ENCODE measurements around the gene FAM83B.
"Not testable (repeated sequence)": the region's sequence is repeated elsewhere in the genome, so short reads cannot be mapped to it uniquely, and the experiment has no call there.

The FAM83B gene

GRCh38 chr6:54899442-54899841 is 52.9 kb downstream of the FAM83B start:
- no peak for DNase-seq (ENCODE audit: low spot score)

DNA sequence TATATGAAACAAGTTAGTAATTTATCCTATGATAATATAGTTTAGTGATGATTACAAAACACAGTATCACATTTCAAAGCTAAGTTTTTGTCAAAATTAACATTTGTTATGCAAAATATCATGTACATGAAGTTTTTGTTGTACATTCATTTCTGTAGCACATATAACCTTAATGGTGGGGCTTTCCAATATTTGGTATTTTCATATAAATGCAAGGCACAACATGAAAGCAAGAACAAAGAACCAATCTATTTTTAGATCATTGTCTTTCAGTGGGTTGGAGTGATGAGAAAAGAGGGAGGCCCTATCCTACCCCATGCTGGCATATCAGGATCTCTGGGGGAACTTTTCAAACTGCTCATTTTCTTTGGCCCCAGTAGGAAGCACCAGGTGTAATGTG is 53.4 kb downstream of the FAM83B start:
- DNase-seq (ENCODE audit: low spot score): no peak

DNA sequence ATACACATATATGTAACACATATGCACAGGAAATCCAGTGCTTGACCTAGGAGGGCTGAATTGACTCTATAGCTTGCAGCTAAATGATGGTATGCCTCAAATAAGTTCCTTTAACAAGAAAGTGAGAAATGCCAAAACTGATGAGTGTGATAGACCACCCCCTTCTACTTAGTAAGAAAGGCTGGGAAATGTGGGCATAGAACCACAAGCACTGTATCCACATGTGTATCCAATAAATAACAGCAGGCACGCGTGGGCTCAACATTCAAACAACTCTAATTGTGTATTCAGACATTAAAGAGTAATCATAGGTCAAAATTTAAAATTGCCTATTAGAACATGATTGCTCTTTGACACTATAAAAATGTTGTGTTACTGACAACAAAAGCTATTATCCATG is 54.1 kb downstream of the FAM83B start:
- DNase-seq (ENCODE audit: low spot score): no peak

- DNase-seq (ENCODE audit: low spot score): no peak
Measured at GRCh38 chr6:54903884-54904283, 57.3 kb downstream of the FAM83B start.

DNA sequence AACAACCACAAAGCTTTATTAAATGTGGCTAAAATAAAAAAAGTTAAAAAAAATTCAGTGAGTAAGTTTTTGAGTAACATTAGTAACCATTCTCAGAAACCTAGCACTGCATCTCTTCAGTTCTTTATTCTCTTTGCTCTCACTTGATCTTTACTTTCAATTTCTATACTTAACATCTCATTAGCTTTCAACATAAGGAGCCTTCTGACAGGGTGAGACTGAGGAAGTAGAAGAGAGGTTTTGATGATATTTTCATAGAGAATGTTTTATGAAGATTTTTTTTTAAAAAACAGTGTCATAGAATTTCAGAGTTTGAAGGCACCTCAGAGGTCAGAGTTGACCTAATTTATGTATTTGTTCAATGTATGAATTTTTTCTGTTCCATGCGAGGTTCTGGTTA is 60.8 kb downstream of the FAM83B start:
- no peak for DNase-seq (ENCODE audit: low spot score)

- no peak for DNase-seq (ENCODE audit: low spot score)
Measured at GRCh38 chr6:54909184-54909583, 62.6 kb downstream of the FAM83B start.

DNA sequence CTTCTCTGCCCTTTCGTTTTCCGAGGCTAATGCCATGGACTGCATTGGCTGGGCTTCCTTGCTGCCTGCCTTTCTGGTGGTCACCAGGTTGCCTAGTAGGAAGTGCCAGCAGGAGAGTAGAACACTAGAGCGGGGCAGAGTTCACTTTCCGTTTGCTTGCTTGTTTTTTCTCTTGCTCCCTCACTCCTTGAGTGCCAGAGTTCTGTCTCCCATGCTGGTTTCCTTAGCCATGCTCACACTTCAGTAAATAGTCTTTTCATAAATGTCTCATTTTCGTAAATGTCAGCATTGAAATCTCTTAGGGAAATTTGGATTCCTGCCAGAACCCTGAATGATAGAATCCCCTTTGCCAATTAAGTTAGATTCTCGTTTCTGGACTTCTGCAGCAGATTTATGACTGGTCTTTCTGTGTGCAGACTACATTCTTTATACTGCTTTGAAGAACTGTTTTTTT is 63.9 kb downstream of the FAM83B start:
- DNase-seq (ENCODE audit: low spot score): no peak

- DNase-seq (ENCODE audit: low spot score): no peak
Measured at GRCh38 chr6:54910921-54911320, 64.3 kb downstream of the FAM83B start.

DNA sequence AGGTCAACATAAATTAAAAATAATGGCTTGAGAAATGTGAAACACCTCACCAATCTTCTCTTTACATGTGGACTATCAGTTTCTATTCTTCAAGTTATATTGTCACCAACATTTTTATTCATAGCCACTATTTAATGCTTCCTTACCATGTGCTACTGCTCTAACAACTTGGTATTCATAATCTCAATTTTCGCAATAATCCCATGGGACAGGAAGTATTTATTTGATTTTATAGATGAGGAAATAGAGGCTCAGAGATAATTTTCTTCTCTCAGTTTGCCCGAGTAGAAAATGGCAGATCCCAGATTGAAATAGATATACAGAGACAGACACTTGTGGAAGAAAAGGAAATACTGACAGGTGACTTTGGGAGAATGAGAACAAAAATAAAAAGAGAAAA is 66.6 kb downstream of the FAM83B start:
- DNase-seq (ENCODE audit: low spot score): no peak

DNA sequence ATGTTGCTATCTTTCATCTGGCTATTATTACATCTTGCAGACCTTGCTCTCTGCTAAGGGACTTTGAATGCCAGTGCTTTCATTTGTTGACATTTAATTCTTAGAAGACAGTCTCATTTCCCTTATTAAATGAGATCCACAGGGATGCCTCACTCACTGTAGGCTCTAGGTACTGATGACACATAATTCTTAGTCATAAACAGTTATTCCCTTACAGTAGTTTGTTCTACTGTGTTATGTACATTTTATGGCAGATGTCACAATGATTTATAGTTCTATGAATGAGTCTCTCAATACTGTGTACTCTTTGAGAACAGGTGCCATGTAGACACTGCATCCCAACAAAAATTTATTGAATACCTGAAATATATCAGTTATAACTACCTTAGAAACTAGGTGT is 70.3 kb downstream of the FAM83B start:
- DNase-seq (ENCODE audit: low spot score): no peak

DNA sequence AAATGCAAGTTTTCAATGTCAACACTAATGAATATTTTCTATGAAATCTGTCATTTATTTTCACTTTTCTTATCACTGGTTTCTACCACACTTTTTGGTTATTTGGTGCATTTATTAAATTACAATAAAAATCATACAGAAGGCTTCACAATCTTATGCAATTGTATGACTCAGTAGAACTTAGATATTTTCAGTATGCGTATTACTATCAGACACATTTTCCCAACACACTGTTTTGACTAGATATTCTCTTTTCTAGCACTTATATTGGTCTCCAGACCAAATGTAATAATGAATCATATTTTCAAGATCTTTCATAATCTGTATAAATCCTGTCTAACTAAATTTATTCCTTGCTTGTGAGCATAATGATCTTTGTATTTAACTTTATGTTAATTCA is 74.1 kb downstream of the FAM83B start:
- no peak for DNase-seq (ENCODE audit: low spot score)

DNA sequence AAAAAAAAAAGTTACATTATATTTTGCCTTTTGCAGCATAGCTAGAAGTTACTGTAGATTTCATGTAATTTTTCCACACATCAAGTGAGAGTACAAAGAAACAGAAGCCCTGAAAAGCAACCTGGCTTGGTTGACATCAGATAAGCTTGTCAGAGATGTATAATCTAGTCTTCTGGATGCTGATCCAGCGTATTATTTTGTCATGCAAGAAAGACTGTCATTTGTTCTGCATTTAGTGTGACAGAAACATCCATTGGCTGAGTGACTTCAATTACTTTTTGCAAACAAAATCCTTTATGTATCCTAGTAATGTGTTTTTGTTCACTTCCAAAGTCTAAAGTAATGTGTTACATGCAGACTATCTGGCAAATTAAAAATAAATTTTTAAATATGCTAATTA is 75.3 kb downstream of the FAM83B start:
- no peak for DNase-seq (ENCODE audit: low spot score)

GRCh38 chr6:54929245-54929909 is 82.8 kb downstream of the FAM83B start:
- no peak for DNase-seq (ENCODE audit: low spot score)

DNA sequence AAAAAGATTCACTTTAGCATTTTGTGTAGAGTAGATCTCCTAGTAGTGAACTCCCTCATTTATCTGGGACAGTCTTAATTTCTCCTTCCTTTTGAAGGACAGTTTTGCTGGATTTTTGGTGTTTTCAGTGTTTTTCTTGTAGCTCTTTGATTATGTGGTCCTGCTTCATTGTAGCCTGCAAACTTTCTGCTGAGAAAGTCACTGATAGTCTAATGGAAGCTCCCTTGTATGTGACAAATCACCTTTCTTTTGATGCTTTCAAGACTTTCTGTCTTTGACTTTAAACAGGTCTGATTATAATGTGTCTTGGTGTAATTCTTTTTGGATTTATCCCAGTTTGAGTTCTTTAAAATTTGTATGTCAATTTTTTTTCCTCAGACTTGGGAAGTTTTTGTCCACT is 86.1 kb downstream of the FAM83B start:
- no peak for DNase-seq (ENCODE audit: low spot score)

DNA sequence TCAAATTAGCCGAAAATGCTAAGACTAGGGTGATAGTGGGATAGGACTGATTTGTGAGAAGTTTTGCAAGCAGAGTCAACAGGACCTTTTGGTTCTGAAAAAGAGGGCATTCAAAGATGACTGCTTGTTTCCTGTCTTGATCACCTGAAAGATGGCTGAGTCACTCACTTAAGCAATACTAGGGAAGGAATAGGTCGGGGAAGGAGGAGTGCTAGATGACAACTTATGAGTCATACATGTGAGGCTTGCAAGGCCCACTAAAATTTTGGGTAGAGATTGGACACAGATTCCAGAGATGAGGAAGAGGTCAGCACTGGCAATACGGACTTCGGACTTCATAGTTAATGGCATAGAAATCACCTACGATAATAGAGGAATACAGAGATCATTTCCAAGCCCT is 89.2 kb downstream of the FAM83B start:
- no peak for DNase-seq (ENCODE audit: low spot score)

GRCh38 chr6:54937371-54937770 is 90.8 kb downstream of the FAM83B start:
- DNase-seq (ENCODE audit: low spot score): no peak

GRCh38 chr6:54957698-54958097 is 111.1 kb downstream of the FAM83B start:
- no peak for DNase-seq (ENCODE audit: low spot score)

DNA sequence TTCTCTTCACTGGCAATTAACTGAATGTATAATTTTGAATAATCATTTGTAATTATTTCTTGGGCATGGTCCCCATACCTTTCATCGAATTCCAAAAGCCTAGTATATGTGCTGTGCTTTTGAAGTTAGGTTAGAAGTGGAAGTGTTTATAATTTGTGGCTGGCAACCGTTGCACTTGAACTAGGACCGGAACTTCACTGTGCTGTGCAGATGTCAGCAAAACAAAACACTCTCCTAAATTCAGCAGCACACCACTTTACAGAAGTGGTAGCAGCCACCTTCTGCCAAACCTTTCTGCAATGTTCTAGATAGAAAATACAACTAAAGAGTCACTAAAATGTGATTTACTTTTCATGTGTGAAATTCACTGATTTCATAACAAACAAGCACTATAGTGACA is 111.9 kb downstream of the FAM83B start:
- no peak for DNase-seq (ENCODE audit: low spot score)

DNA sequence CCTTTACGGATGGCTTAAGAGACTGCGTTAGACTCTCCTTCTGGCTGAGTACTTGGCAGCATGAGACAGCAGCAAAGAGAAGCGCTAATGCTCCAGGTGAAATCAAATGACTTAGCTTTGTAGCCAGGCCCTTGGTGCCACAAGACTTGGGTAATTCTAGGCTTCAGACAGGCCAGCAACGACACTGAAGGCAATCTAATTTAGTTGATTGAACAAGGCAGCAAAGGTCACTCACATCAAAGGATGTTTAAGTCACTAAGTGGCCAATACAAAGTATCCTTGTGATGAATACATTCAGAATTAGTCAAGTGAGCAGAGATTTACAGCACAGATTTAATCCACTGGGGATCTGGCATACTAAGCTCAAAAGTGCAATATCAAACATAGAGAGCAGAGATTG is 113.2 kb downstream of the FAM83B start:
- DNase-seq (ENCODE audit: low spot score): no peak

GRCh38 chr6:54961372-54961771 is 114.8 kb downstream of the FAM83B start:
- DNase-seq (ENCODE audit: low spot score): not testable (repeated sequence)

DNA sequence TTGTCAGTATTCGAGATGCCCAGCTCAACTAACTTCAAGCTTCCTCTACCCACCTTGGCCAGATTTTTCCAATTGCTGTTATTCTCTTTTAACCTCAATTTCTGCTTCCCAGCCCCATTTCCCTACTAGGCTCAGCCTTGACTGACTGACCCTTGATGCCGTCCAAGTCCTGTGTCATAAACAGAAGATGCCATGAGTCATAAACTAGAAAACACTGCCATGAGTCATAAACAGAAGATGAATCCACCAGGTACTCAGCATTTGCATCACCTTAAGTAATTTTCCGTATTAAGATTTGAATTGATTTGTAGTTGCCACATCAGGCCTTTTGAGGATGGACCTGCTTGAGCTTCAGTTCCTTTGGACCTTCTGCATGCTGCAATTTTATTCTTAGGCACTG is 123.8 kb downstream of the FAM83B start:
- DNase-seq (ENCODE audit: low spot score): no peak

- no peak for DNase-seq (ENCODE audit: low spot score)
Measured at GRCh38 chr6:54971825-54972224, 125.3 kb downstream of the FAM83B start.

DNA sequence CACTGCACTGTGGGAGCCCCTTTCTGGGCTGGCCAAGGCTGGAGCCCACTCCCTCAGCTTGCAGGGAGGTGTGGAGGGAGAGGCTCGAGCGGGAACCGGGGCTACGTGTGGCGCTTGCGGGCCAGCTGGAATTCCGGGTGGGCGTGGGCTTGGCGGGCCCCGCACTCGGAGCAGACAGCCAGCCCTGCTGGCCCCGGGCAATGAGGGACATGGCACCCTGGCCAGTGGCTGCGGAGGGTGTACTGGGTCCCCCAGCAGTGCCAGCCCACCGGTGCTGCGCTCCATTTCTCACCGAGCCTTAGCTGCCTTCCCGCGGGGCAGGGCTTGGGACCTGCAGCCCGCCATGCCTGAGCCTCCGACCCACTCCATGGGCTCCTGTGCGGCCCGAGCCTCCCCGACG is 132.6 kb downstream of the FAM83B start:
- DNase-seq (ENCODE audit: low spot score): not testable (repeated sequence)

GRCh38 chr6:54980511-54981275 is 134.1 kb downstream of the FAM83B start:
- DNase-seq (ENCODE audit: low spot score): no peak
